Measurements from ENCODE around the gene MORN3. TPM values are rescaled to one million over a fixed set of nuclear protein-coding genes. Genes with fewer than 3 reads are reported as not detected.

Gene MORN3
- total RNA-seq, 1 donor from 2014 or later: 1.5 TPM

DNA sequence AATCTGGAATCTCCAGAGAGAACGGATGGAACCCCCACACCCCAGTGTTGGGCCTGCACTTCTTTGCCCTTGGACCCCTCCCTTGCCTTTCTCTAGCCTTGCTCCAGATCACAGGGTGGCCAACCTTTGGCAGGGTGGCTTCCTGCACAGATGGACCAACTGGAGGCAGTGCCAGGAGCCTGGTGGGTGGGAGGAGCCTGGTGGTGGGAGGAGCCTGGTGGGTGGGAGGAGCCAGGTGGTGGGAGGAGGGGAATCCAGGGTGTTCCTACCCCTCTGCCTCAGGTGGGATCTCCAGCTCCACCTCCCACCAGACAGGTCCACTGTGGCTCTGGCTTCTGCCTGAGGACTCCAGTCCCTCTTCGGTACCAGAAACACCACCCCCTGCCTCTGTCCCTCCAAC lies 58.1 kb downstream of the MORN3 start:
- H3K27ac Mint-ChIP-seq: no peak overlapping the region
- no peak for DNase-seq (ENCODE audit: low spot score, unreplicated experiment)
- H3K4me1 Mint-ChIP-seq (ENCODE audit: low read depth): peaks cover 9% of the 10 kb centered on the region
- TF ChIP-seq, protein P1, sequence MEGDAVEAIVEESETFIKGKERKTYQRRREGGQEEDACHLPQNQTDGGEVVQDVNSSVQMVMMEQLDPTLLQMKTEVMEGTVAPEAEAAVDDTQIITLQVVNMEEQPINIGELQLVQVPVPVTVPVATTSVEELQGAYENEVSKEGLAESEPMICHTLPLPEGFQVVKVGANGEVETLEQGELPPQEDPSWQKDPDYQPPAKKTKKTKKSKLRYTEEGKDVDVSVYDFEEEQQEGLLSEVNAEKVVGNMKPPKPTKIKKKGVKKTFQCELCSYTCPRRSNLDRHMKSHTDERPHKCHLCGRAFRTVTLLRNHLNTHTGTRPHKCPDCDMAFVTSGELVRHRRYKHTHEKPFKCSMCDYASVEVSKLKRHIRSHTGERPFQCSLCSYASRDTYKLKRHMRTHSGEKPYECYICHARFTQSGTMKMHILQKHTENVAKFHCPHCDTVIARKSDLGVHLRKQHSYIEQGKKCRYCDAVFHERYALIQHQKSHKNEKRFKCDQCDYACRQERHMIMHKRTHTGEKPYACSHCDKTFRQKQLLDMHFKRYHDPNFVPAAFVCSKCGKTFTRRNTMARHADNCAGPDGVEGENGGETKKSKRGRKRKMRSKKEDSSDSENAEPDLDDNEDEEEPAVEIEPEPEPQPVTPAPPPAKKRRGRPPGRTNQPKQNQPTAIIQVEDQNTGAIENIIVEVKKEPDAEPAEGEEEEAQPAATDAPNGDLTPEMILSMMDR (IDR thresholded peaks at IDR 0.05; ENCODE audit: unreplicated experiment): no peak
- no peak overlapping the region for H3K4me3 Mint-ChIP-seq (ENCODE audit: low read depth)
- no peaks in the 10 kb centered on the region for H3K27me3 Mint-ChIP-seq
- peaks cover 5% of the 10 kb centered on the region for H3K9me3 Mint-ChIP-seq (ENCODE audit: low read depth)
- H3K36me3 Mint-ChIP-seq (ENCODE audit: insufficient read depth): peaks cover 2% of the 10 kb centered on the region

DNA sequence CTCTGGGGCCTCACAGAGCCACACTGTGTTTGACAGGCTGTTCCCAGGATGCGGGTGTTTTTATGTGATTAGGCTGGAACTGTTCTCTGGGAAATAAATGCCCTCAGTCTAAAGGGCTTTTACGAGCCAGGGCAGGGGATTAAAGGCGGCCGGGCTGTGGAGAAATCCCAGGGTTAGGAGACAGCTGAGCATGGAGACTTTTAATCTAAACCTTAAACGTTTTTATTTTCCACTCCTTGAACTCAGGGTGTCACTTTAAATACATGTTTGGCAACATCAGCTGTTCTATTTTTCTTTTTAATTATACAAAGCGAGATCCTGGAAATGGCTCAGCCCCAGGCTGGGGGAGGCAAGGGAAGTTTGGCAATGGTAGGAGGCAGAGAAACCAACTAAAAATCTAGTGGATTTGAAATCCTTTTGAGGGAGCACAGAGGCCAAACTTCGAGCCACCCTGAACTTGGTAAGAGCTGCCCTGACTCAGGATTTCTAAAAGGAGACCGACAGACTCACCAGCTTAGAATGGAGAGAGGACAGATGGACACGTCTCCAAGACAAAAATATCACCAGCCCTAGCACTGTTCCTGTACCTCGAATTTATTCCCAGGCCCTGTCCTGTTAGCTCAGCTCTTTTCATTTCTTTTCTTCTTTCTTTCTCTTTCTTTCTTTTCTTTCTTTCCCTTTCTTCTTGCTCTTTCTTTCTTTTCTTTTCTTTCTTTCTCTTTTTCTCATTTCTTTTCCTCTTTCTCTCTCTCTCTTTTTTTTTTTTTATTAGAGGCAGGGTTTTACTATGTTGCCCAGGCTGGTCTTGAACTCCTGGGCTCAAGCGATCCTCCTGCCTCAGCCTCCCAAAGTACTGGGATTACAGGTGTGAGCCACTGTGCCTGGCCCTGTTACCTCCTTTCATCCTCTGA lies 59.0 kb downstream of the MORN3 start:
- H3K9me3 Mint-ChIP-seq (ENCODE audit: low read depth): peaks cover 5% of the 10 kb centered on the region
- peaks cover 9% of the 10 kb centered on the region for H3K4me1 Mint-ChIP-seq (ENCODE audit: low read depth)
- H3K4me3 Mint-ChIP-seq (ENCODE audit: low read depth): no peak overlapping the region
- peak overlapping the region; percentile 59 for H3K27ac Mint-ChIP-seq
- H3K27me3 Mint-ChIP-seq: no peaks in the 10 kb centered on the region
- no peak for DNase-seq (ENCODE audit: low spot score, unreplicated experiment)
- TF ChIP-seq, protein P1 (IDR thresholded peaks at IDR 0.05; ENCODE audit: unreplicated experiment): no peak
- H3K36me3 Mint-ChIP-seq (ENCODE audit: insufficient read depth): peaks cover 2% of the 10 kb centered on the region

DNA sequence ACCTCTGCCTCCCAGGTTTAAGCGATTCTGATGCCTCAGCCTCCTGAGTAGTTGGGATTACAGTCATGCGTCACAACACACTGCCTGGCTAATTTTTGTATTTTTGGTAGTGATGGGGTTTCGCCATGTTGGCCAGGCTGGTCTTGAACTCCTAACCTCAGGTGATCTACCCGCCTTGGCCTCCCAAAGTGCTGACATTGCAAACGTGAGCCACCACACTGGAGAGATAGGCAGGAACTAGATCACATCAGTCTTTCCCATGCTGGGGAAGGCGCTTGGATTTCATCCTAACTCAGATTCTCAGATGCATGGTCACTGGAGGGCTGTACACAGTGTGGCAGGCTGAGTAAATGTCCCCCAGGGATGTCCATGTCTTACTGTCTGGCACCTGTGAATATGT lies 61.2 kb downstream of the MORN3 start:
- TF ChIP-seq, protein P1 (IDR thresholded peaks at IDR 0.05; ENCODE audit: unreplicated experiment): no peak
- Mint-ChIP-seq H3K27ac (no peak overlapping the region), H3K36me3 (ENCODE audit: insufficient read depth) (peaks cover 2% of the 10 kb centered on the region), H3K27me3 (no peaks in the 10 kb centered on the region), H3K4me1 (ENCODE audit: low read depth) (peaks cover 9% of the 10 kb centered on the region), H3K4me3 (ENCODE audit: low read depth) (no peak overlapping the region), H3K9me3 (ENCODE audit: low read depth) (peaks cover 5% of the 10 kb centered on the region)
- no peak for DNase-seq (ENCODE audit: low spot score, unreplicated experiment)

DNA sequence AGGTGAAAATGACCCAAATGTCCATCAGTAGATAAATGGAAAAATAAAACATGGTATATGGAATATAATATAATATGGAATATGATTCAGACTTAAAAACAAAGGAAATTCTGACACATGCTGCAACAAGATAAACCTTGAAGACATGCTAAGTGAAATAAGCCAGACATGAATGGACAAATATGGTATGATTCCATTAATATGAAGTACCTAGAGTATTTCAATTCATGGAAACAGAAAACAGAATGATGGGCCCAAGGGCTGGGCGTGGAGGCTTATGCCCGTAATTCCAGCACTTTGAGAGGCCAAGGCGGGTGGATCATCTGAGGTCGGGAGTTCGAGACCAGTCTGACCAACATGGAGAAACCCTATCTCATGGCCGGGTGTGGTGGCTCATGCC lies 65.9 kb downstream of the MORN3 start:
- TF ChIP-seq, protein P1 (IDR thresholded peaks at IDR 0.05; ENCODE audit: unreplicated experiment): no peak
- no peak overlapping the region for H3K4me3 Mint-ChIP-seq (ENCODE audit: low read depth)
- H3K4me1 Mint-ChIP-seq (ENCODE audit: low read depth): peaks cover 16% of the 10 kb centered on the region
- H3K9me3 Mint-ChIP-seq (ENCODE audit: low read depth): peaks cover 2% of the 10 kb centered on the region
- no peak for DNase-seq (ENCODE audit: low spot score, unreplicated experiment)
- no peaks in the 10 kb centered on the region for H3K36me3 Mint-ChIP-seq (ENCODE audit: insufficient read depth)
- no peaks in the 10 kb centered on the region for H3K27me3 Mint-ChIP-seq
- H3K27ac Mint-ChIP-seq: no peak overlapping the region

DNA sequence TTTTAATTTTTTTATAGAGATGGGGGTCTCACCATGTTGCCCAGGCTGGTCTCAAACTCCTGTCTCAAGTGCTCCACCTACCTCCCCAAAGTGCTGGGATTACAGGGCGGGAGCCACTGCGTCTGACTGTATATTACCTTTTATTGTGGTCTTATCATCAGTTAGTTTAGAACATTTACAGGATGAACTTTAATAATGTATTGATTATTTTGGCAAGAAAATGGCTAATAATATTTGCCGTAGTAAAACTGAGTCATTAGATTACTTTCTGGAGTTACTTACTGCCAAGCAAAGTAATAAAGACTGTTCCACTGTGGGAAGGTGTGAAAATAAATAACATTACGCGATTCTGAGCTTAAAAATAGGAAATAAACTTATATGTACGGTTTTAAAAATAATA lies 66.7 kb downstream of the MORN3 start:
- H3K27me3 Mint-ChIP-seq: no peaks in the 10 kb centered on the region
- no peak overlapping the region for H3K4me3 Mint-ChIP-seq (ENCODE audit: low read depth)
- TF ChIP-seq, protein P1 (IDR thresholded peaks at IDR 0.05; ENCODE audit: unreplicated experiment): no peak
- no peaks in the 10 kb centered on the region for H3K36me3 Mint-ChIP-seq (ENCODE audit: insufficient read depth)
- DNase-seq (ENCODE audit: low spot score, unreplicated experiment): no peak
- peaks cover 17% of the 10 kb centered on the region for H3K4me1 Mint-ChIP-seq (ENCODE audit: low read depth)
- H3K27ac Mint-ChIP-seq: no peak overlapping the region
- no peaks in the 10 kb centered on the region for H3K9me3 Mint-ChIP-seq (ENCODE audit: low read depth)

All from progenitor cell of endocrine pancreas (in vitro differentiated cells).